GM12878 (cell line): Measurements from ENCODE around the gene AGAP1.

Source experiments
- POLR2A ChIP-seq: IDR thresholded peaks from 2 replicates; pipeline ENCODE4 v1.6.1; 2011; ENCODE audit warnings: low read depth, mild to moderate bottlenecking, low read length
- RBBP5 ChIP-seq: fragments of 200-600 bp; sonication (generic); conservative IDR thresholded peaks from 2 replicates; pipeline ENCODE4 v1.6.1; 2016
- REST ChIP-seq: IDR thresholded peaks from 2 replicates; pipeline ENCODE4 v1.6.1; 2012; ENCODE audit warnings: mild to moderate bottlenecking, low read depth, low read length
- SIN3A ChIP-seq: IDR thresholded peaks from 2 replicates; pipeline ENCODE4 v1.6.1; 2012; ENCODE audit warnings: low read depth, low read length, improper control_type of control experiment
- USF2 ChIP-seq: IDR thresholded peaks from 2 replicates; pipeline ENCODE4 v1.6.1; 2011; ENCODE audit warnings: low read depth, low read length, improper control_type of control experiment, borderline replicate concordance
- ZNF274 ChIP-seq: IDR thresholded peaks from one replicate; pipeline ENCODE4 v1.8.0; 2011; ENCODE audit not compliant: insufficient read length, insufficient read depth
- TF ChIP-seq, protein P1 (sequence below), 3 experiments: IDR thresholded peaks in 2 of 3; conservative IDR thresholded peaks in 1 of 3; 2 replicates each; pipeline ENCODE4 v1.5.1; 2011; ENCODE audit warnings: low read depth in 3 of 3, low read length in 3 of 3, mild to moderate bottlenecking in 3 of 3, control low read depth in 2 of 3, moderate library complexity in 2 of 3, inconsistent platforms in 1 of 3, mixed read lengths in 1 of 3; ENCODE audit not compliant: control insufficient read depth in 2 of 3, insufficient read depth in 1 of 3; ENCODE audit errors: extremely low read depth in 1 of 3

GRCh38 chr2:235623752-235624151, 129.9 kb downstream of the AGAP1 start:
- TF ChIP-seq ZNF274 (no peak), SIN3A (no peak), RBBP5 (no peak), USF2 (no peak), REST (no peak), POLR2A (no peak)
- TF ChIP-seq, protein P1, sequence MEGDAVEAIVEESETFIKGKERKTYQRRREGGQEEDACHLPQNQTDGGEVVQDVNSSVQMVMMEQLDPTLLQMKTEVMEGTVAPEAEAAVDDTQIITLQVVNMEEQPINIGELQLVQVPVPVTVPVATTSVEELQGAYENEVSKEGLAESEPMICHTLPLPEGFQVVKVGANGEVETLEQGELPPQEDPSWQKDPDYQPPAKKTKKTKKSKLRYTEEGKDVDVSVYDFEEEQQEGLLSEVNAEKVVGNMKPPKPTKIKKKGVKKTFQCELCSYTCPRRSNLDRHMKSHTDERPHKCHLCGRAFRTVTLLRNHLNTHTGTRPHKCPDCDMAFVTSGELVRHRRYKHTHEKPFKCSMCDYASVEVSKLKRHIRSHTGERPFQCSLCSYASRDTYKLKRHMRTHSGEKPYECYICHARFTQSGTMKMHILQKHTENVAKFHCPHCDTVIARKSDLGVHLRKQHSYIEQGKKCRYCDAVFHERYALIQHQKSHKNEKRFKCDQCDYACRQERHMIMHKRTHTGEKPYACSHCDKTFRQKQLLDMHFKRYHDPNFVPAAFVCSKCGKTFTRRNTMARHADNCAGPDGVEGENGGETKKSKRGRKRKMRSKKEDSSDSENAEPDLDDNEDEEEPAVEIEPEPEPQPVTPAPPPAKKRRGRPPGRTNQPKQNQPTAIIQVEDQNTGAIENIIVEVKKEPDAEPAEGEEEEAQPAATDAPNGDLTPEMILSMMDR (IDR thresholded peaks at IDR 0.05 in 2 of 3, conservative IDR thresholded peaks at IDR 0.05 in 1 of 3; ENCODE audit: control insufficient read depth in 2 of 3, extremely low read depth in 1 of 3, insufficient read depth in 1 of 3, low read depth in 3 of 3, low read length in 3 of 3) = no peak
